SK-N-SH (cell line): ENCODE results near the gene PLCB3. TPM values are rescaled to one million over a fixed set of nuclear protein-coding genes. Genes with fewer than 3 reads are reported as not detected.

Source experiments
- CTCF ChIA-PET: fragments of 300-600, 350-600 bp; formaldehyde crosslinking; extraction: SDS; loops from one replicate; lab custom pipeline; 2021; lab: Yijun Ruan, JAX
- POLR2A ChIA-PET: fragments of 350-600 bp; sonication (Branson Sonifier 250); formaldehyde crosslinking; extraction: SDS; loops from one replicate; lab custom pipeline; 2020; ENCODE audit warnings: antibody characterized with exemption, inconsistent platforms; lab: Yijun Ruan, JAX
- DNase-seq: peaks from one replicate; pipeline ENCODE4 v3.0.0; 2012
- H2AFZ ChIP-seq: fragments of 200-600 bp; sonication (generic); 2 replicates; pipeline ENCODE4 v1.8.1; 2016; ENCODE audit warnings: antibody characterized with exemption, mild to moderate bottlenecking, low read depth
- H3F3A ChIP-seq: fragments of 200-600 bp; sonication (generic); replicated peaks from 2 replicates; pipeline ENCODE3; 2016; ENCODE audit warnings: antibody characterized with exemption, mild to moderate bottlenecking; ENCODE audit not compliant: insufficient read depth
- H3K27ac ChIP-seq, 2 experiments: fragments of 200-500 bp in 1 of 2; fragments of 200-600 bp in 1 of 2; sonication (Bioruptor generic) in 1 of 2; sonication (generic), shearing (Covaris generic) in 1 of 2; 2 replicates each; pipeline versions ENCODE4 v1.5.1 to v1.6.1; 2014 to 2016; ENCODE audit warnings: low read depth in 2 of 2, inconsistent platforms in 1 of 2, low read length in 1 of 2, mild to moderate bottlenecking in 1 of 2, mixed read lengths in 1 of 2
- H3K27me3 ChIP-seq: fragments of 200-600 bp; sonication (generic), shearing (Covaris generic); 2 replicates; pipeline ENCODE4 v1.6.1; 2016; ENCODE audit warnings: mixed run types; ENCODE audit not compliant: insufficient read depth
- H3K36me3 ChIP-seq, 2 experiments: fragments of 200-500 bp in 1 of 2; fragments of 200-600 bp in 1 of 2; sonication (Bioruptor generic) in 1 of 2; sonication (generic) in 1 of 2; replicated peaks in 1 of 2; 2 replicates each; pipeline versions ENCODE3 to v1.5.1; 2014 to 2016; ENCODE audit warnings: low read length in 1 of 2, mild to moderate bottlenecking in 1 of 2; ENCODE audit not compliant: insufficient read depth in 2 of 2, control insufficient read depth in 1 of 2
- H3K4me1 ChIP-seq, 2 experiments: fragments of 200-500 bp in 1 of 2; fragments of 200-600 bp in 1 of 2; sonication (Bioruptor generic) in 1 of 2; sonication (generic), shearing (Covaris generic) in 1 of 2; 2 replicates each; pipeline versions ENCODE4 v1.5.1 to v1.6.1; 2014 to 2016; ENCODE audit warnings: low read depth in 1 of 2, low read length in 1 of 2, mixed run types in 1 of 2; ENCODE audit not compliant: insufficient read depth in 2 of 2, control insufficient read depth in 1 of 2
- H3K4me2 ChIP-seq: fragments of 200-600 bp; sonication (generic), shearing (Covaris generic); 2 replicates; pipeline ENCODE4 v1.6.1; 2017; ENCODE audit warnings: mixed run types
- H3K4me3 ChIP-seq, 2 experiments: fragments of 200-500 bp in 1 of 2; fragments of 200-600 bp in 1 of 2; sonication (Bioruptor generic) in 1 of 2; sonication (generic), shearing (Covaris generic) in 1 of 2; 2 replicates each; pipeline versions ENCODE4 v1.5.1 to v1.8.1; 2014 to 2016; ENCODE audit warnings: low read depth in 2 of 2, inconsistent platforms in 1 of 2, low read length in 1 of 2, mild to moderate bottlenecking in 1 of 2, mixed read lengths in 1 of 2, moderate library complexity in 1 of 2
- H3K79me2 ChIP-seq: fragments of 200-600 bp; sonication (generic); 2 replicates; pipeline ENCODE4 v1.8.1; 2017; ENCODE audit warnings: mild to moderate bottlenecking; ENCODE audit not compliant: insufficient read depth
- H3K9ac ChIP-seq: fragments of 200-600 bp; sonication (generic); 2 replicates; pipeline ENCODE4 v1.6.1; 2017; ENCODE audit warnings: mixed run types
- H3K9me2 ChIP-seq: fragments of 200-600 bp; sonication (generic); 2 replicates; pipeline ENCODE4 v1.6.1; 2017; ENCODE audit warnings: mixed run types
- H3K9me3 ChIP-seq: fragments of 200-600 bp; sonication (generic); 2 replicates; pipeline ENCODE4 v1.6.1; 2017; ENCODE audit warnings: mixed run types, mild to moderate bottlenecking, moderate library complexity
- H4K20me1 ChIP-seq: fragments of 200-600 bp; sonication (generic); 2 replicates; pipeline ENCODE4 v1.6.1; 2017; ENCODE audit warnings: mild to moderate bottlenecking, mixed run types; ENCODE audit not compliant: insufficient read depth
- ELF1 ChIP-seq: IDR thresholded peaks from 2 replicates; pipeline ENCODE4 v1.4.0; 2012
- EP300 ChIP-seq, 2 experiments: IDR thresholded peaks; 2 replicates each; pipeline versions ENCODE4 v1.4.0 to v1.6.1; 2012; ENCODE audit warnings: borderline replicate concordance in 1 of 2, low read depth in 1 of 2, low read length in 1 of 2
- FOXJ3 ChIP-seq: sonication (generic); formaldehyde crosslinking; IDR thresholded peaks from 2 replicates; pipeline ENCODE4 v1.5.1; 2020; ENCODE audit warnings: mild to moderate bottlenecking, missing genetic modification reagents
- GABPA ChIP-seq: IDR thresholded peaks from 2 replicates; pipeline ENCODE4 v1.4.0; 2012; ENCODE audit warnings: low read depth, mild to moderate bottlenecking
- GATA2 ChIP-seq: sonication (generic); formaldehyde crosslinking; IDR thresholded peaks from 2 replicates; pipeline ENCODE4 v1.5.0; 2020; ENCODE audit warnings: mild to moderate bottlenecking, missing genetic modification reagents
- JUND ChIP-seq: IDR thresholded peaks from 2 replicates; pipeline ENCODE4 v1.4.0; 2012
- MXI1 ChIP-seq: IDR thresholded peaks from 2 replicates; pipeline ENCODE4 v1.6.1; 2012; ENCODE audit warnings: mild to moderate bottlenecking, low read depth, low read length, improper control_type of control experiment
- POLR2AphosphoS5 ChIP-seq: IDR thresholded peaks from 2 replicates; pipeline ENCODE4 v1.6.1; 2012; ENCODE audit warnings: low read depth, low read length
- RCOR1 ChIP-seq: fragments of 150-350 bp; IDR thresholded peaks from 2 replicates; pipeline ENCODE4 v1.6.1; 2017; ENCODE audit warnings: antibody characterized with exemption, low read length
- RFX5 ChIP-seq: IDR thresholded peaks from 2 replicates; pipeline ENCODE4 v1.6.1; 2012; ENCODE audit warnings: mild to moderate bottlenecking, improper control_type of control experiment, low read length
- SIN3A ChIP-seq: IDR thresholded peaks from 2 replicates; pipeline ENCODE4 v1.6.1; 2012; ENCODE audit warnings: low read depth, mild to moderate bottlenecking, low read length, moderate library complexity, borderline replicate concordance
- TAF1 ChIP-seq: IDR thresholded peaks from 2 replicates; pipeline ENCODE4 v1.6.1; 2012; ENCODE audit warnings: low read depth, mild to moderate bottlenecking, low read length, moderate library complexity, borderline replicate concordance
- YY1 ChIP-seq: IDR thresholded peaks from 2 replicates; pipeline ENCODE4 v1.4.0; 2012; ENCODE audit warnings: low read depth, mild to moderate bottlenecking
- WGBS: methylation state at CpG from one replicate; pipeline ENCODE4 v1.1.6; 2017; ENCODE audit warnings: low lambda C conversion rate; 5-methylcytosine and 5-hydroxymethylcytosine counted together
- polyA plus RNA-seq, 3 experiments: library from polyadenylated mRNA; depleted of rRNA; stranded (reverse); fragments of >200 nt; gene quantifications; 2 replicates each; pipeline ENCODE4 v1.2.3, GENCODE V29; 2012
- TF ChIP-seq, protein P1 (sequence below): fragments of 150-350 bp; IDR thresholded peaks from 2 replicates; pipeline ENCODE4 v1.6.1; 2017; ENCODE audit warnings: antibody characterized with exemption, low read length, low read depth, borderline replicate concordance
- TF ChIP-seq, protein P2 (sequence below): IDR thresholded peaks from 2 replicates; pipeline ENCODE4; 2012

Gene PLCB3
- polyA plus RNA-seq, 1 of the 3 experiments (the other 2 are of a cell fraction) = 30.4 TPM

DNA sequence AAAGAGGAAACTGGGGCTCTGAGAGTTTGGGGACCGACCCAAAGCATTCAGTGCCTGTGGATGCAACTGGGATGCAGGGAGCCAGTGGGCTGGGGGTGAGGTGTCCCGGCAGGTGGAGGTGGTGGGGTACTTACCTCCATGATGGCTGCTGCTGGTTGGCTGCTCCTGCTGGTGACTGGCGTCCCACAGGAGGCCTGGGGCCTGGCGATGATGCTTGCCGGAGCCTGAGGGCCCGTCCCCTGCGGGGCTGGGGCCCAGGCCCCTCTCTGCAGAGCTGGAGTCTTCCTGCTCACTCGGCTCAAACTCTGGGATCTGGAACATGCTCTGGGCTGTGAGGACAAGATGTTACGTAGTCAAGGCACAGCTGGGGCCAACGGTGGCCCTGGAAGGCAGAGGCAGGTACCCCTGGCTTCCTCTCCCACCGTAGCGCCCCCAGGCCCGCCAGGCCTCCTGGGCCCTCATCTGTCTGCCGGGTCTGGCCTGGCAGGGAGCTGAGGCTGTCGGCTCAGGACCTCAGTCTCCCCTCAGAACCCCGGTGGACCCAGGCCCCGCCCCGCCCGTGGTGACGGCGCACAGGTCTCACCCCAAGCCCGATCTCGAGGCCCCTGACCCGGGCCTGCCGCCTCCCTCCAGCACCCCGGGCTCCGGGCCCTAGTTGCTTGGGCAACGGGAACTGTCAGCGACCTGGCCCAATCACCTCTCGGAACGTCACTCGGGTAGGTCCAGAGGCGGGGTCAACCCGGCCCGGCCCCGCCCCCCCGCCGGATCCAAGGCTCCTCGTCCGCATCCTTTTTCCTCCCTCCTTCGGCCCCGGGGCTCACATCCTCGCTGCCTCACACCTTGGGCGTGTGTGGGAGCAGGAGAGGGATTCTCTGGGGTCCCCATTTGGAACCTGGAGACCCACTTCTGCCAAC lies 33.0 kb downstream of the PLCB3 start, which contains the start of gene BAD:
BAD (minus strand) TSS at position 618 of the 914 bp plus-strand sequence; CDS start at position 321, 297 bp downstream.
- no peaks in the 10 kb centered on the region for H3K27me3 ChIP-seq
- ChIA-PET CTCF (interaction anchor here (1.6 to 12.2 kb wide), 5 partner anchors 13 to 33 kb away, joined by 5 to 196 read pairs (median 17); partner anchors contain the start of genes CATSPERZ, ESRRA and PLCB3), POLR2A (interaction anchor here (0.5 to 3.2 kb wide), 9 partner anchors 8 to 104 kb away, joined by 3 to 33 read pairs (median 3); partner anchors contain the start of genes ESRRA, PRDX5 and TRMT112)
- H3K9ac ChIP-seq = peak within 1 kb of the TSS; percentile 89
- H4K20me1 ChIP-seq = no peaks in the 10 kb centered on the region
- peak within 1 kb of the TSS; percentile 100 for H3K4me2 ChIP-seq
- H3K9me2 ChIP-seq = no peaks in the 10 kb centered on the region
- H3K79me2 ChIP-seq = peaks cover 28% of the 10 kb centered on the region
- DNase-seq = peak; percentile 99
- no peaks in the 10 kb centered on the region for H3K9me3 ChIP-seq
- TF ChIP-seq FOXJ3 (CRISPR knock-in tag) (0 out of 2 replicates have a peak, but pooled peaks have one; percentile 5), RFX5 (peak; percentile 46; the same call in 1 of the 2 replicates), EP300 (IDR thresholded peaks at IDR 0.05; ENCODE audit: borderline replicate concordance in 1 of 2, low read depth in 1 of 2, low read length in 1 of 2) (no peak), ELF1 (peak; percentile 7; the same call in 1 of the 2 replicates), YY1 (0 out of 2 replicates have a peak, but pooled peaks have one; percentile 23), POLR2AphosphoS5 (peak; percentile 68), TAF1 (0 out of 2 replicates have a peak, but pooled peaks have one; percentile 9), RCOR1 (no peak), MXI1 (peak; percentile 81), GATA2 (CRISPR knock-in tag) (no peak), GABPA (peak; percentile 38), JUND (no peak), SIN3A (peak; percentile 66; the same call in 1 of the 2 replicates)
- TF ChIP-seq, protein P1, sequence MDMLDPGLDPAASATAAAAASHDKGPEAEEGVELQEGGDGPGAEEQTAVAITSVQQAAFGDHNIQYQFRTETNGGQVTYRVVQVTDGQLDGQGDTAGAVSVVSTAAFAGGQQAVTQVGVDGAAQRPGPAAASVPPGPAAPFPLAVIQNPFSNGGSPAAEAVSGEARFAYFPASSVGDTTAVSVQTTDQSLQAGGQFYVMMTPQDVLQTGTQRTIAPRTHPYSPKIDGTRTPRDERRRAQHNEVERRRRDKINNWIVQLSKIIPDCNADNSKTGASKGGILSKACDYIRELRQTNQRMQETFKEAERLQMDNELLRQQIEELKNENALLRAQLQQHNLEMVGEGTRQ = no peak
- TF ChIP-seq, protein P2, sequence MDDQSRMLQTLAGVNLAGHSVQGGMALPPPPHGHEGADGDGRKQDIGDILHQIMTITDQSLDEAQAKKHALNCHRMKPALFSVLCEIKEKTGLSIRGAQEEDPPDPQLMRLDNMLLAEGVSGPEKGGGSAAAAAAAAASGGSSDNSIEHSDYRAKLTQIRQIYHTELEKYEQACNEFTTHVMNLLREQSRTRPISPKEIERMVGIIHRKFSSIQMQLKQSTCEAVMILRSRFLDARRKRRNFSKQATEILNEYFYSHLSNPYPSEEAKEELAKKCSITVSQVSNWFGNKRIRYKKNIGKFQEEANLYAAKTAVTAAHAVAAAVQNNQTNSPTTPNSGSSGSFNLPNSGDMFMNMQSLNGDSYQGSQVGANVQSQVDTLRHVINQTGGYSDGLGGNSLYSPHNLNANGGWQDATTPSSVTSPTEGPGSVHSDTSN = peak; percentile 96
- peak within 1 kb of the TSS; percentile 83 for H2AFZ ChIP-seq
- WGBS = 7% methylated on average over 10 of the region's 44 CpGs
- peaks cover 0 to 6% of the 10 kb centered on the region in 2 experiments for H3K36me3 ChIP-seq
- H3K27ac ChIP-seq = peak within 1 kb of the TSS; percentile 87 to 96
- H3K4me1 ChIP-seq = peaks cover 8 to 21% of the 10 kb centered on the region in 2 experiments; a peak in 2 of 4 replicates
- H3K4me3 ChIP-seq = peak within 1 kb of the TSS; percentile 60 to 95
- H3F3A ChIP-seq = peaks cover 9% of the 10 kb centered on the region
